Glomerular visceral epithelial cell (primary cell): ENCODE results near the gene NEIL3.
A peak's percentile ranks its signal among the peaks of the same experiment; 100 is the strongest.

ENCODE experiments used
- DNase-seq: peaks from one replicate; pipeline ENCODE4 v3.0.0-alpha.2; 2016; ENCODE audit errors: extremely low spot score

NEIL3 gene, protein sequence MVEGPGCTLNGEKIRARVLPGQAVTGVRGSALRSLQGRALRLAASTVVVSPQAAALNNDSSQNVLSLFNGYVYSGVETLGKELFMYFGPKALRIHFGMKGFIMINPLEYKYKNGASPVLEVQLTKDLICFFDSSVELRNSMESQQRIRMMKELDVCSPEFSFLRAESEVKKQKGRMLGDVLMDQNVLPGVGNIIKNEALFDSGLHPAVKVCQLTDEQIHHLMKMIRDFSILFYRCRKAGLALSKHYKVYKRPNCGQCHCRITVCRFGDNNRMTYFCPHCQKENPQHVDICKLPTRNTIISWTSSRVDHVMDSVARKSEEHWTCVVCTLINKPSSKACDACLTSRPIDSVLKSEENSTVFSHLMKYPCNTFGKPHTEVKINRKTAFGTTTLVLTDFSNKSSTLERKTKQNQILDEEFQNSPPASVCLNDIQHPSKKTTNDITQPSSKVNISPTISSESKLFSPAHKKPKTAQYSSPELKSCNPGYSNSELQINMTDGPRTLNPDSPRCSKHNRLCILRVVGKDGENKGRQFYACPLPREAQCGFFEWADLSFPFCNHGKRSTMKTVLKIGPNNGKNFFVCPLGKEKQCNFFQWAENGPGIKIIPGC

DNA sequence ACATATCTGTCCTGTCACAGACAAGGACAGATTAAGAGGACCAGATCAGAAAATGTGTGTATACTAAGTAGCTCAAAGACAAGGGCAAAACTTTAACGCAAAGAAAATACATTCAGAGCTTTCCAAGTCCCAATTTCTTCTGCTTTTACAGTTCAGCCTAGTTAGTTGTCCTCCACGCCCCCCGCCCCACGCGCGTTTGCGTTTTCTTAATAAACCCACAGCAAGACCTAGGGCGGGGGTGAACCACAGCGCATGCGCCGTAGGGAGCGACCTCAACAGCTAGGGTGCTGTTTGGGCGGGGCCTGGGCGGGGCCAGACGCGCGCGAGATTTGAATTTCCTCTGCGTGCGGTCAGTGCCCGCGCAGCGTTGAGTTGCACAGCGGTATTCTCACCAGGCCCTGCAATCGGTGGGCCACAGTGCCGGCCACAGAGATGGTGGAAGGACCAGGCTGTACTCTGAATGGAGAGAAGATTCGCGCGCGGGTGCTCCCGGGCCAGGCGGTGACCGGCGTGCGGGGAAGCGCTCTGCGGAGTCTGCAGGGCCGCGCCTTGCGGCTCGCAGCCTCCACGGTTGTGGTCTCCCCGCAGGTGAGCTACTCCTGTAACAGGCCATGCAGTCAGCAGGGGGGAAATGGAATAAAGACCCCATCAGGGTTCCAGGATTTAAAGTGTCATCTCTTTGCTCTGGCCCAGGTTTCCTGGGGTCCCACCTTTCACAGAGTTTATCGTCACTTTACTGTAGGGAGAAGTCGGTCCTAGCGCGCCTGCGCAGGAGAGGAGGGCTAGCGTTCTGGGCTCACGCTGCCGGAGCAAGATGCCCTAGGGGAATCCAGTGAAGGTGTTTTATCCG lies at the start of gene NEIL3:
TSS of gene NEIL3 (plus strand) at position 353 of the 850 bp plus-strand sequence. CDS start at position 433, 80 bp downstream.
- peak; percentile 92 for DNase-seq

DNA sequence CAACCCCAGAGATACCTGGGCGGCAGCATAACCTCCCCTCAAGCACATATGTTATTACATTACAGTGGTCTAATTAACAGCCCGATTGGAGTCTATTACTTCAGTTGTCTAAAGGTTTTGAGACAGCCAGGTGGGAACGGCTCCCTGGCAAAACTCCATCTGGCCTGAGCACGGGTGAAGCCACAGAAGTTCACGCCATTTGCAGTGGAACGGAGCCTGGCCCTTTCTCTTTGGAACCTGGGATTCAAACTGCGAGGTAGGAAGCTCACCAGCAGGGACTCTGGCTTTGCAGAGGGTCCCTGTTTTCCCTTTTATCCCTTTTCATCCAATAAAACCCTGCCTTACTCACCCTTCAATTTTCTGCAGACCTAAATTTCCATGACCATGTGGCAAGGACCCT lies 45.9 kb upstream of the NEIL3 start:
- no peak for DNase-seq

DNA sequence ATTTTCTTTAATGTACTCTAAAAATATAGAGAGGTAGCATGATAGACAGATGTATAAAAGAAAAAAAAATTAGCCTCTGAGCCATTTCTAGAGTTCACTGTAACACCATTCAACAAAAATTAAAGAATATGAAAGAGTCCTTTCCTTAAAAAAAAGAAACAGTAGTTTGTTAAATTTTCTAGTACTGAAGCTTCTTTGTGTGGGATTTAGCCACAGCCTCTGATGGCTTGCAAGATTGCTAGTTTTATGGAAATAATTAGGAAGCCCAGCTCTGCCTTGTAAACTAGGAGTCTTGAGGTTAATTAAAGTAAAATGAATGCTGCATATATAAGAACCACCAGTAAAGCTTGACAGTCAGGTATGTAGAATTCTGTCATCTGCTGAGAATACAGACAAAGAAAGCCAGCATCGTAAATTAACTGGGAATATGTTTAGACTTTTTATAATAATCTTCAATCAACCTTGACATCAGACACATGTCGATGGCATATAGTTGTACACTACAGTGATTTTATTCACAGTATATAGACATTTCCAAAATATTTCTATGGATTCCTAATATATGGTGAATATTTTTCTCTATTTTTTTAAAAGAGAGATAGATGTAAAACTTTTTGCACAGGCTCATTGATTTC lies 44.8 kb upstream of the NEIL3 start:
- DNase-seq: no peak

DNA sequence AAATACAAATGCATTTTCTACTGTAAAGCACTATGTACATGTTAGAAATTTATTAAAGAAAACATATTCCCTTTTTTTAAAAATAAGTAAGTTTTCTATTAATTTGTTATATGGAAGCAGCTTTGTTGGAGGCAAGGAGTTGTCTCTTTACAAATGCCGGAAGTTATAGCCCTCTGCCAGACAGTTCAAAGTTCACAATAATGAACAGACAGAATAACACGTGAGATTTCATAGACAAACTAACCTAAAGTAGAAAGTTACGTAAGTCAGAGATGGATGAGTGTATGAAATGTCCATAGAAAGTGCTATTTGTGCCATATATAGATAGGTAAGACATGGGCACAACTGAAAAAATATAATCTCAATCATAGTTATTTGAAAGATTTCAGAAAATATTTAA lies 43.9 kb upstream of the NEIL3 start:
- no peak for DNase-seq

DNA sequence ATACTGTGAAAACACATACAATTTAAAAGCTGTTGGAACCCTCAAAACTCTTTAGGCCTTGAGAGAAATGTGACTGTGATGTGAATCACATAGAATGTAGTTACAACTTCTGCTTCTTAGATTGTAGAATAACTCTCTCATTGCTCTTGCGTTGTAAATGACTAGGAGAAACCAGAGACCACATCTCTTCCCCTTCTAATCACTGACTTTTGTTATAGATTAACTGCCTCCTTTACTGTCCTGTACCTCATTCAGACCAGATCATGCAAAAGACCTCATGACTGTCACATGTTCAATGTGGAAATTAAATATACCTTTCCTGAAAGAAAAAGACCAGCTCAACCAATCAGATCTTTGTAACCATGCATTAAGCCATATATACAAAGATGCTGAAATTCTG lies 43.2 kb upstream of the NEIL3 start:
- DNase-seq: no peak

DNA sequence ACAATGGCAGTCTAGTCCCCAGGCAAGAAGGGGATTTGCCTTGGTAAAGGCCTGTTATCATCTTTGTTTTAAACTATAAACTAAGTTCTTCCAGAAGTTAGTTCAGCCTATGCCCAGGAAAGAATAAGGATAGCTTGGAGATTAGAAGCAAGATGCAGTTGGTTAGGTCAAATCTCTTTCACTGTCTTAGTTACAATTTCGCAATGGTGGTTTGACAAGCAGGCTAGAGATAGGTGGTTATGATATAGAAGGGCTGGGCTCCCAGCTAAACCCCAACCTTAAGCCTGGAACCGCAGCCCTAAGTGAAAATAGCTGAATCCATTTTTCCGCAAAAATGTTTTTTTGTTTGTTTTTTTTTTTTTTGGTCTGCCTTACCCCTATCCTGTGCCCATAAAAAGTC lies 41.8 kb upstream of the NEIL3 start:
- no peak for DNase-seq

DNA sequence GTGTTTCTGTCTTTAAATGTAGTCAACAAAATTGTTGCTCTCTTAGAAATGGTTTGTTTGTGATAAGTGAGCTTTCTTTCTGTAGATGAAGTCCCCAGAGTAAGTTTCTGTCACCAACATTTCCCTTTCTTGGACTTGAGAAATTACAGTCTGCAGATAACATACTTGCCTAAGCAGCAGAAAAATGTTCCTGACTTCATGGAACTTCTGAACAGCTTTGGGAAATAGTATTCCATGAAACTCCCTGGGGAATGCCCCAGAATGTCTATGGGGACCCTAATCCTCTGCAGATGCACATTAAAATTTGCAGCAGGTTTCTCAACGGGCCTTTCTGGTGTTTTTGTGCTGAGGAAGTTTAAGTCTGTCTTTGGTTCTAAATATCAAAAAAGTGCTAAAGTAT lies 38.6 kb upstream of the NEIL3 start:
- no peak for DNase-seq

DNA sequence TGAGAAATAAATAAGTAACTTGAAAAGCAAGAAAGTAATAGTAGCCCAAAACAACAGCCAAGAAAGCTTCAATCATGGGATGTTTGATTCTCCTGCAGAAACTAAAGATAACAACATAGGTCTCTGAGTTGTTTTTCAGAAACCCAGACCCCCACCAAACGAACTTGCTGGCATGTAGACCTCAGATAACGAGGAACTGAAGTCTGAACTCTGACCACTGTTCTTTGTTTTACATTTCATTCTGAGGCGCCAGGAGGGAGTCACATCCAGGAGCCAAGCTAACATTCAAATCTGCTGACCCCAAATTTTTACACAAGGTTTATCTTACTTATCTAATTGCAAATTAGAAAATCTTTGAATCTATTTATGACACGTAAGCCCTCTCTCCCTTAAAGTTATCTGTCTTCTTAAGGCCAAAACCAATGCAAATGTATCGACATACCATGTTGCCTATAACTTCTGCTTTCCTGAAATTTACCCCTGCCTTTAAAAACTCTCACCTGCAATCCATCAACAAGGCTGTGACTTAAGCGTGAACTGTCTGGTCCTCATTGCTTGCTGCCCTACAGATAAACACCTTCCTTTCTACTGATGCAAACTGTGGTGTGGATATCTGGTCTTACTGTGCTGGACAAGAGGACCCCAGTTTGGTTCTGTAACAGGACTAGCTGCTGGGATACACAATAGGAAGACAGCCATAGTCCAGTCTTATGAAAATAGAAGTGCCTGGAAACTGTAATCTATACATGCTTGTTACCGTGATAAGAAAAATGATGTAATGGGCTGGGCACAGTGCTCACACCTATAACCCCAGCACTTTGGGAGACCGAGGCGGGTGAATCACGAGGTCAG lies 37.5 kb upstream of the NEIL3 start:
- DNase-seq: no peak

DNA sequence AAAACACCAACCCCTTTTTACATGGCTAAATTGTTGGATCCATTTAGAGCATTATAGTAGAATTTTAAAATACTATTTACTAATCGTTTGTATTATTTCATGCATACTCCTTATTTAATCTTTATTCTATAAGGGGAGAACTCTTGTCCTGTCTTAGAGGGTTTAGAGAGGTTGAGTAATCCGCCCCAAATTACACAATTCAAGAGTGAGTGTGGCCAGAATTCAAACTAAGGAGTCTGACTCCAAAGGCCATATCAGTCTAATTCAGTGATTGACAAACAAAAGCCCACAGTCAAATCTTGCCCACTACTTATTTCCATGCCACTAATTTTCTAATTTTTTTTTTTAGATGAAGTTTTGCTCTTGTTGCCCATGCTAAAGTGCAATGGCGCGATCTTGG lies 33.7 kb upstream of the NEIL3 start:
- no peak for DNase-seq

DNA sequence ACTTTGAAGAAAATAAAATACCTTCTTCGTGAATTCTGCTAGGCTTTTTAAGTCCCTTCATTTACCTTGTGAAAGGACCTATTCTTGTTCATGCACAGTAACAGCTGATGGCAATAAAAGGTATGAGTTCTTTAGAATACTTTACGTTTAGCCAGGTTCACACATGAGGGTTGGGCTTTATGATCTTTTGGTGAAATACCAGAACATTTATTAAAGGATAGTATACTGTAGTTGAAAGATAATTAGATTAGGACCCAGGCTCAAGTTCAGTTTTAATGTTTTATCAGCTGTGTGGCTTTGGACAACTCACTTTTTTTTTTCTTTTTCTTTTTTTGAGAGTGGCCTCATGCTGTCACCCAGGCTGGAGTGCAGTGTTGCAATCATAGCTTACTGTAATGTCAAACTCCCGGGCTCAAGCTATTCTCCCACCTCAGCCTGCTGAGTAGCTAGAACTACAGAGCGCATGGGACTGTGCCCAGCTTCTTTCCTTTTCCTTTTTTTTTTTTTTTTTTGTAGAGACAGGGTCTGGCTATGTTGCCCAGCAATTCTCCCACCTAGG lies 28.2 kb upstream of the NEIL3 start:
- no peak for DNase-seq

DNA sequence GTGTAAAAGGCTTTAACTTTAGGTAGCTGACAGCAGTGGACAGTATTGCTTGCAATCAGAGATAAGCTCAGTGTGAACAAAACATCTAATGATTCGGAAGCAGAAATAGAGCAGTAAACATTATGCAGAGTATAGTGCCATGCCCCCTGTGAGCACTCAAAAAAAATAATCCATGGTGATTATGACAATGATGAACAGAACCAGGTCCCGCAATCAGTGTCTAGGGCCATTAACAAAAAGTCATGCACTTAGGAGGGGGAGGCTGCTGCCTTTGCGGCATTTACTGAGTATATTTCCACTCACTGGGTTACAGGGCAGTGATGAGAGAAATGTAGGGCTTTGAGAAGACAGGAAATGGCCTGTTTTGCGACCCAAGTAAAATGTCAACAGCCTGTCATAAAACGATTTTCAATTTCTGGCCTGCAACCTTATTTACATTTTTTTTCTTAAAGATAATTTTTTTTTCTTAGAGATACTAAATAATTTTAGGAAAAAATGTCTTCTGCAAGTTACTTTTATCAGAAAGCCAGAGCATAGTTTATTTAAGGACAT lies 27.3 kb upstream of the NEIL3 start:
- DNase-seq: no peak

DNA sequence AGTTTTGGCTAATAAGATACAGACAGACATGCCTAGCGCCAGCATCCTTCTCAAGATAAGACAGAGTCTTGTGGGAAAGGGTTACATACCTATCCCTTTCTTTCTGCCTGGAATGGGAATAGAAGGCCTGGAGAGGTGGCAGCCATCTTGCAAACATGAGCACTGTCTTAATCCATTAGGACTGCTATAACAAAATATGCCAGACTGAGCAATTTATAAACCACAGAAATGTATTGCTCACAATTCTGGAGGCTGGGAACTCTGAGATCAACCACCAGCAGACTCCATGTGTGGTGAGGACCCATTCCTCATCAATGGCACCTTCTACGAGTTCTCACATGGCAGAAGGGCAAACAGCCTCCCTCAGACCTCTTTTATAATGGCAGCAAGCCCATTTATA lies 26.5 kb upstream of the NEIL3 start:
- DNase-seq: peak; percentile 63

DNA sequence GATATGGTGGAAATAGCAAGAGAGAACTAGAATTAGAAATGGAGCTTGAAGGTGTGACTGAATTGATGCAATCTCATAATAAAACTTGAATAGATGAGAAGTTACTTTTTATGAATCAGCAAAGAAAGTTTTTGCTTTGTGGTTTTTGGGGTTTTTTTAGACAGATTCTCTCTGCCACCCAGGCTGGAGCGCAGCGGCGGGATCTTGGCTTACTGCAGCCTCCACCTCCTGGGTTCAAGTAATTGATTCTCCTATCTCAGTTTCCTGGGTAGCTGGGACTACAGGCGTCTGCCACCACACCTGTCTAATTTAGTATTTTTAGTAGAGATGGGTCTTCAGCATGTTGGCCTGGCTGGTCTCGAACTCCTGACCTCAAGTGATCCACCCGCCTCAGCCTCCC lies 23.7 kb upstream of the NEIL3 start:
- no peak for DNase-seq

DNA sequence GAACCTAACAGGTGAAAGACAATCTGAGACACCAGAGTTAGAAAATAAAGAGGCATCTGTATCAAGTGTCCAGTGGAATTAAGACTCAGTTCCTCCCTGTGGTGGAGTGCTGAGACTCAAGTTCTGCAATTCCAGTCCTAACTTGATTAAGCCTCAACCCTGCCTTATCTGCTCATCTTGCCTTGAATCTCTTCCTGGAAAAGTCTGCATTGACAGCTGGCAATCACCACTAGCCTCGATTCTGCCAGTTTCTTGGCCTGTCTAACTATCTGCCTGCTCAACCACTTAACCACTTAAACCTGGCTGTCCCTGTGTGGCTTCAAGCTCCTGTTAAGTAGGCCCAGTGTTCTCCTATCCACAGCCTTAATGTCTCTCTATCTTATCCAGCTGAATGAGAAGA lies 22.4 kb upstream of the NEIL3 start:
- DNase-seq: no peak

DNA sequence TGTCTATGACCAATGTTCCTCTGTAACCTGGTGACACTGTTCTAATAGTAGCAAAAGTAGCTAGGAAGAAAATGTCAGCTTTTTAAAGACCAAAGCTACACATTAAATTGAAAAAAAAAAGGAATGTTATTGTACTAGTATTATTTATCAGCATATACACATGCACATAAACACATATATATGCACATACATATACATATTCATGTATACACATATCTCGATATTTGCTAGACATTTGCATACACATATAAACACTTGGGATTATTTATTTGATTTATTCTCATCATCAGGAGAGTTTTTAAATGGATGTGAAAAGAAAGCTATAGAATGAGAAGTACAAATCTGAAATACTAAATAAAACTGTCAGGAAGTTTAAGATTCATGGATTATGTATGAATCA lies 21.3 kb upstream of the NEIL3 start:
- DNase-seq: no peak

DNA sequence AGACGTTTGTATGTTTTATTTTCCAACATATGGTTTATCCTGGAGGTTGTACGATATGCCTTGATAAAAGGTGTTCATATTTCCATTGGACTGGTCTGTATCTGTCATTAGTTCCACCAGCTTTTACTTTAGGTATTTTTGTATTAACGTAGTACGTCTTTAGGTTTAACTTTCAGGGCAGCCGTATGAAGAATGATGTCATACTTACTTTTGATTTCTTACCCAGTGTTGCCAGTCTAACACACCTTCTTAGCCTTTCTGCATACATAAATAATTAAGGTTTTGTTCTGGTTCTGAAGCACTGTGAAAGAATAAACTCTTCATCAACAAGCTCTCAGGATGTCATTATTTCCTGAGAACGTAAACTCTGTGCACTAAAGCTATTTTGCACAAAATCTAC lies 18.9 kb upstream of the NEIL3 start:
- no peak for DNase-seq

DNA sequence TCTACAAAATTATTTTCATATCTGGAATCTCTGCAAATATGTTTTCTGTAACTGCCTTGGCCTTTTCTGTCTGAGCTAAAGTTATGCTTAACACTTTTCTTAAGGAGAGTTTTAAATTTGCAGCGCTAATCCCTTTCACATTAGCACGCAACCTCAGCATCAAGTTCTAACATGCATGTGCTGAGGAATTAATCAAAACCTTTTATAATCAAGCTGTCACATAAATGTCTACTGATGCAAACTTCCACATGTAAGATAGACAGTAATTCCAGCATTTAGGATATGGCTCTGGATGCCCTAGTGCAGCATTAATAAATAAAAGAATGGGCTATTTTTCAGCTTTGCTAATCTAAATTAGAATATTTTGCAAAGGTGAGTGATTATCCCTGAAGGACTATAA lies 17.5 kb upstream of the NEIL3 start:
- no peak for DNase-seq

DNA sequence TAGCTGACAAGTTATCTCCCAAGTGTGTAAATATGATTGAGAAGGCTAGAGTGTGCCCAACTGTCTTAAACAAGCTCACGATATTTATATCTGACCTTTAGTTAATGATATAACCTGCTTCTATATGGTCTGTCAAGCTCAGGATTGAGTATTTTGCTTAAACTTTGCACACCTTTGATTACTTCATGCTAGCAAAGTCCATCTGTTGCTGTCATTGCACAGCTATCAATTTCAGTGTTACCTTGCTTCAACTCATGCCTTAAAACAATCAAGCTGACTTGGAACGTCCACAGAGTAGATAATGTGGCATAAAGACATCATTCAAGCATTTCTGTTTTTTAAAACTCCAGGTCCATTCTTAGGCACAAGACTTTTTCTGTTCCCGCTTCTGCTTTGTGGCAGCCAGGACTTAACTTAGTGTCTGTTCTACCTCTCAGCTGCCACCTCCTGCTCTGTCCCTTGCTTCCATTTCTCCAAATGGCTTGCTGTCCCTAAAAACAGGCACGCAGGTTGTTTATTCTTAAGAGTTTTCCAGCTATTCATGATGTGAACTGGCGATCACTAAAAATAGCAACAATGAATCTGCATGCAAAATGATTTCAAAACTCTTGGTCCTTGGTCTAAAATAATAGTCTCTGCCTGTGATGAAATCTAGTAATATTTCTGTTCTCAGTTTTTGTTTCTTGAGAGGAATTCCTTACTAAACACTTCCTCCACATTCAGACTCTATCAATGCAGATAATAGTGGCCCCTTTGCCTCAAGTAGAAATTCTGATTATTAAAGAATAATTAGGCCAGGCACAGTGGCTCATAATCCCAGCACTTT lies 16.3 kb upstream of the NEIL3 start:
- no peak for DNase-seq

DNA sequence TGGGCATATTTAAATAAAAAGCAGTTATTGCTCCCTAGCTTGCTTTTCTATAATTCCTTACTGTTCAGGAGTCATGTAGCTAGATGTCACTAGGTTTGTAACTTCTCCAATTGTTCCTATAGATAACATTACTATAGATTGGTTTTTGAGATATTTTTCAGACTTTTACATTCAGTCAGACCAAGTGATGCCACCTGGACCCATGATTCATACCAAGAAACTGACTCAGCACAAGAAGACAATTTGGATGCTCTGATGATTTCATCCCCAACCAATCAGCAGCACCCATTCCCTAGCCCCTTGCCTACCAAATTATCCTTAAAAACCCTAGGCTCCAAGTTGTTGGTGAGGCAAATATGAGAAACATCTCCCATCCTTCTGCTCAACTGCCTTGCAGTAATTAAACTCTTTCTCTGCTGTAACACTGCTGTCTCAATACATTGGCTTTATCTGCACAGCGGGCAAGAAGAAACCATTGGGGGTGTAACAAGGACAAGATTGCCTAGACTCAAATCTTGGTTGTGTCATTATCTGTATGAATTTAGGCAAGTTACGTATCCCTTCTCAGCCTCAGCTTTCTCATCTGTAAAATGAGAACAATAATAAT lies 11.8 kb upstream of the NEIL3 start:
- DNase-seq: no peak
